OCI-LY3 (cell line): ENCODE measurements around the gene APOL1.

Experiments used
- EZH2phosphoT487 ChIP-seq: fragments of 200-600 bp; shearing (Covaris generic); IDR thresholded peaks from 2 replicates; pipeline ENCODE4 v1.6.1; 2018; ENCODE audit warnings: antibody characterized with exemption, mixed run types, low read depth
- TF ChIP-seq, protein P1 (sequence below): fragments of 200-600, 300-600 bp; sonication (generic); IDR thresholded peaks from 2 replicates; pipeline ENCODE4 v1.5.1; 2014; ENCODE audit warnings: antibody characterized with exemption, low read length, low read depth

DNA sequence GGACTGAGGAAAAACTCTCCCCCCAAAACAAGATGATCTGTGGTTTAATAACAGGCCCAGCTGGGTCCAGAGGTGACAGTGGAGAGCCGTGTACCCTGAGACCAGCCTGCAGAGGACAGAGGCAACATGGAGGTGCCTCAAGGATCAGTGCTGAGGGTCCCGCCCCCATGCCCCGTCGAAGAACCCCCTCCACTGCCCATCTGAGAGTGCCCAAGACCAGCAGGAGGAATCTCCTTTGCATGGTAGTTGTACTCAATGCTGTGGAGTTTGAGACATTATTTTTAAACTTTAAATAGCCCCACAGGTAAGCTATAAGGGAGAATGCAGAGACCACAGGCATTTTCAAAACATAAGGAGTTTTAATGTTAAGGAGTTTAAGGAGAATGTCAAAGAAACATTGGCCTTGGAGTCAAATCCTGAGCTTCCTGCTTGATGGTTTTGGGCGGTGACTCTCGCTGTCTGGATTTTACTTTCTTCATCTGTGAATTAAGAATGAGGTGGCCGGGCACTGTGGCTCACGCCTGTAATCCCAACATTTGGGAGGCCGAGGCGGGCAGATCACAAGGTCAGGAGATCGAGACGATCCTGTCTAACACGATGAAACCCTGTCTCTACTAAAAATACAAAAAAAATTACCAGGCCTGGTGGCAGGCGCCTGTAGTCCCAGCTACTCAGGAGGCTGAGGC, 6.8 kb downstream of the APOL1 start:
- TF ChIP-seq, protein P1, sequence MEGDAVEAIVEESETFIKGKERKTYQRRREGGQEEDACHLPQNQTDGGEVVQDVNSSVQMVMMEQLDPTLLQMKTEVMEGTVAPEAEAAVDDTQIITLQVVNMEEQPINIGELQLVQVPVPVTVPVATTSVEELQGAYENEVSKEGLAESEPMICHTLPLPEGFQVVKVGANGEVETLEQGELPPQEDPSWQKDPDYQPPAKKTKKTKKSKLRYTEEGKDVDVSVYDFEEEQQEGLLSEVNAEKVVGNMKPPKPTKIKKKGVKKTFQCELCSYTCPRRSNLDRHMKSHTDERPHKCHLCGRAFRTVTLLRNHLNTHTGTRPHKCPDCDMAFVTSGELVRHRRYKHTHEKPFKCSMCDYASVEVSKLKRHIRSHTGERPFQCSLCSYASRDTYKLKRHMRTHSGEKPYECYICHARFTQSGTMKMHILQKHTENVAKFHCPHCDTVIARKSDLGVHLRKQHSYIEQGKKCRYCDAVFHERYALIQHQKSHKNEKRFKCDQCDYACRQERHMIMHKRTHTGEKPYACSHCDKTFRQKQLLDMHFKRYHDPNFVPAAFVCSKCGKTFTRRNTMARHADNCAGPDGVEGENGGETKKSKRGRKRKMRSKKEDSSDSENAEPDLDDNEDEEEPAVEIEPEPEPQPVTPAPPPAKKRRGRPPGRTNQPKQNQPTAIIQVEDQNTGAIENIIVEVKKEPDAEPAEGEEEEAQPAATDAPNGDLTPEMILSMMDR: no peak
- no peak for TF ChIP-seq EZH2phosphoT487
